Nephron progenitor cell (in vitro differentiated cells): Measurements from ENCODE around the gene SIPA1L3.
A peak's percentile ranks its signal among the peaks of the same experiment; 100 is the strongest.
"Not testable (repeated sequence)": the region's sequence is repeated elsewhere in the genome, so short reads cannot be mapped to it uniquely, and the experiment has no call there.

Experiments used
- DNase-seq: peaks from one replicate; pipeline ENCODE4 v3.0.0; 2021
- H3K27ac Mint-ChIP-seq: 2 replicates; pipeline ENCODE4 v1.8.0; 2021; ENCODE audit warnings: mild to moderate bottlenecking, moderate library complexity, mixed read lengths
- H3K27me3 Mint-ChIP-seq: 2 replicates; pipeline ENCODE4 v1.8.0; 2021; ENCODE audit warnings: mild to moderate bottlenecking, low read depth, mixed read lengths; ENCODE audit not compliant: poor library complexity
- H3K36me3 Mint-ChIP-seq: 2 replicates; pipeline ENCODE4 v1.8.0; 2021; ENCODE audit warnings: low read depth, mixed read lengths
- H3K4me1 Mint-ChIP-seq: 2 replicates; pipeline ENCODE4 v1.8.0; 2021; ENCODE audit warnings: mixed read lengths
- H3K4me3 Mint-ChIP-seq: 2 replicates; pipeline ENCODE4 v1.8.0; 2021; ENCODE audit warnings: mild to moderate bottlenecking, moderate library complexity, mixed read lengths
- H3K9me3 Mint-ChIP-seq: 2 replicates; pipeline ENCODE4 v1.8.0; 2021; ENCODE audit warnings: mild to moderate bottlenecking, moderate library complexity, mixed read lengths
- TF ChIP-seq, protein P1 (sequence below): fragments of 200-600 bp; sonication (generic); IDR thresholded peaks from 2 replicates; pipeline ENCODE4 v1.5.0; 2021; ENCODE audit warnings: antibody characterized with exemption

The SIPA1L3 gene

DNA sequence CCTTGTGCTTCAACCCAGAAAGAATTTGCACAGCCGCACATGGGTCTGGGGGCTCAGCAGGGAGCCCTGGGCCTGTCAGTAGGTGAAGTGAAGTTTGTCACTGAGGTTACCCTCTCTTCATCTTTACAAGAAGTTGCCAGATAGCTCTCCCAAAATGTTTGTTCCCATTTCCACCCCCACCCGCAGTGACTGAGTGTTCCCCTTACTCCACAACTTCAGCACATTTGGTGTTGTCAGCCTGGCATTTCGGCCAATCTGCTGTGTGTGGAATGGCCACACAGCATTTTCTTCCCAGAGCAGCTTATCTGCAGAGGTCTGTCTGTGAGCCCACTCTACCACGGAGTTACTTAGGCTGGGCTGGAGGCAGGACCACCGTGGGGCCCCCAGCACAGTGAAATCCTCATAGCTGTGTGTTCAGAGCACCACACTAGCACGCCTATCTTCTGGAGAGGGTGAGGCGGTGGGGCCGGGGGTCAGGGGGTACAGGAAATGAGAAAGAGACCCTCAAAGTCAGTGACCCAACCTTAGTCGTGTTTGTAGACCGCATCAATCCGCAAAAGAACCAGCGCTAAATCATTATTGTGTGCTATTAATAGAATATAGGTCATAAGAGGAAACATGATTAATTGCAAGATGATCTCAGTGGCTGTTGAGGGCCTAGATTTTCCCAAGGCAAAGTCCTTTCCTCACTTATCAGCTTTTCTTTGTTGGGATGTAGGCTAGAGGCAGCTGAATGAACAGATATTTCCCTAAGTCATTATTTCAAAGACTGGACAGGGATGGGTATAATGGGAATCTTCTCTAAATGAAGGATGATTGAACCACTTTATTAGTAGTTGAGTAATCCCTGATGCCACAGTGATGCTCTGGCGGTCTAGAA lies 116.0 kb downstream of the SIPA1L3 start:
- Mint-ChIP-seq H3K27me3 (peaks cover 2% of the 10 kb centered on the region), H3K4me1 (peaks cover 50% of the 10 kb centered on the region), H3K27ac (peak overlapping the region; percentile 74), H3K36me3 (no peaks in the 10 kb centered on the region), H3K4me3 (no peak overlapping the region), H3K9me3 (no peaks in the 10 kb centered on the region)
- no peak for DNase-seq
- TF ChIP-seq, protein P1, sequence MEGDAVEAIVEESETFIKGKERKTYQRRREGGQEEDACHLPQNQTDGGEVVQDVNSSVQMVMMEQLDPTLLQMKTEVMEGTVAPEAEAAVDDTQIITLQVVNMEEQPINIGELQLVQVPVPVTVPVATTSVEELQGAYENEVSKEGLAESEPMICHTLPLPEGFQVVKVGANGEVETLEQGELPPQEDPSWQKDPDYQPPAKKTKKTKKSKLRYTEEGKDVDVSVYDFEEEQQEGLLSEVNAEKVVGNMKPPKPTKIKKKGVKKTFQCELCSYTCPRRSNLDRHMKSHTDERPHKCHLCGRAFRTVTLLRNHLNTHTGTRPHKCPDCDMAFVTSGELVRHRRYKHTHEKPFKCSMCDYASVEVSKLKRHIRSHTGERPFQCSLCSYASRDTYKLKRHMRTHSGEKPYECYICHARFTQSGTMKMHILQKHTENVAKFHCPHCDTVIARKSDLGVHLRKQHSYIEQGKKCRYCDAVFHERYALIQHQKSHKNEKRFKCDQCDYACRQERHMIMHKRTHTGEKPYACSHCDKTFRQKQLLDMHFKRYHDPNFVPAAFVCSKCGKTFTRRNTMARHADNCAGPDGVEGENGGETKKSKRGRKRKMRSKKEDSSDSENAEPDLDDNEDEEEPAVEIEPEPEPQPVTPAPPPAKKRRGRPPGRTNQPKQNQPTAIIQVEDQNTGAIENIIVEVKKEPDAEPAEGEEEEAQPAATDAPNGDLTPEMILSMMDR: no peak

DNA sequence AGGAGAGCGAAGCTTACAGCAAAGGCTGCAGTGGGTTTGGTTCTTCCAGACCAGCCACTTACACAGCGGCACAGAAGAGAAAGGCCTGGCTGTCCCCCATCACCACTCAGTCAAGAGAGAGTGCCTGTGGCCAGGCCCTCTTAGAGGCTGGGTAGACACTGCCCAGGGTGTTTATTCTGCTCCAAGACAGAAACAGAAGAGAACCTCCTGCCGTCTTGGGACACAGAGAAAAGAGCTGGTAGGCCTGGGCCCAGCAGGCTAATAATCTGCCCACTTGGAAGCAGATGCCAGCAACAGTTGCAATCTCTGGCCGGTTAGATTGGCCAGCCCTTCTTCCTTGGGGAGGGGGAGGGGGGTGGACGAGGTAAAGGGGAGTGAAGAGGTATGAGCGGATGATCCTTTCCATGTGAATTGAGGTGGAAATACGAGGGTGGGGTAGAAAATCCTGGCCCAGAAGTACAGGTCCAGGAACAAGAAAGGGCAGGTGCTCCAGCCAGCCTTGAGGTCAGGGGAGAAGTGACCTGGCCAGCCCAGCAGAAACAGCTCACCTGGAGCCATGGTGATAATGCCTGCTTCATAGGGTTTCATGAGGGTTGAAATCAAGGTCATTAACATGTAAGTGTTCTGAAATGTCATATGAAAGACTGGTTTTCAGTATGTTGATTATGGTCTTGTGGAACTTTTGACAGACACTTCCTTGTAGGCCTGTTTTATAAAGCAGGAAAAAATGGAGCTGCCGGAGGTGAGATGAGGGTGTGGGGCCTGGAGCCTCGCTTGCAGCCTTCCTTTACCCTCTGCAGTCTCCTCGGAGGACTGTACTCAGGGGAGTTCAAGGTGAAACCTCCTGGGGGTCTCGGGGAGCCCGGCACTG lies 116.9 kb downstream of the SIPA1L3 start:
- no peak overlapping the region for H3K4me3 Mint-ChIP-seq
- TF ChIP-seq, protein P1: no peak
- H3K27me3 Mint-ChIP-seq: peaks cover 2% of the 10 kb centered on the region
- H3K9me3 Mint-ChIP-seq: no peaks in the 10 kb centered on the region
- H3K4me1 Mint-ChIP-seq: peaks cover 45% of the 10 kb centered on the region
- no peaks in the 10 kb centered on the region for H3K36me3 Mint-ChIP-seq
- peak overlapping the region; percentile 74 for H3K27ac Mint-ChIP-seq
- no peak for DNase-seq

DNA sequence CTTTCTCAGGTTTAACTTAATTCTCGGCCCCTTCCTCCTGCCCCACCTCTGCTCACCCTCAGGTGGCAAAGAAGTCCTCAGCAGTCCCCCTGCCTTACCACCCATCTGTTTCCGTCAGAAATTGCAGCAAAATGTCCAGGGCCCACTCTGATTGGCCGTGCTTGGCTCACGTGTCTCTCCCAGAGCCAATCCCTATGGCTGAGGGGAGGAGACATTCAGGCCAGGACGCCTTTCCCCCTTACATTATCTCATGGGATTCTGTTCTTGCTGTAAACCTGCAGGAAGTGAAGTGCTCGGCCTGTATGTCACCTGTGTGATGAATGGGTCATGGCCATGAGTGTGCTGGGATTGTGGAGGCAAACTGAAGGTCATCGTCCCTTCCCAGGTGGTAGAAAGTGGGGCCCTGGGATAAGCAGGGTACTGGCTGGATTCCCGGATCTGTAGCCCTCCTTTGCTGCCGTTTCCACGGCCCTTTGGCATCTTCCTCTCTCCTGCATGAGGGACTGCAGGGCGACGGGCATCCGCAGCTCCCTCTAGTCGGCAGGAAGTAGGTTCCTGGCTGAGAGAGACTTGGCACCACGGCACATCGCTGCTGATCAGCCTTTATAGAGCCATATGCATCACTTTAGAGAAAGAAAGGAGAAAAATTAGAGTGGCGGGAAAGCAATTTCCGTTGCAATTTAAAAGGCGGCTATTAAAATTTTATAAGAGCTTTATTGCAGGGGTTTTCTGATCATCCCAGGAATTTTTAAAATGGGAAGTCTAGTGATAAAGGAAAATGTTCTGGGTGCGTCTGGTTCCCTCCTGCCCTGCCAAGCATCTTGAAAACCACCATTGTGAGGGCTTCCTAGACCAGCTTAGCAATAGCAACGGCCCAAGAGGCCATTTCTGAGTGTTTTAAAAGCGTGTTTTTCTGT lies 118.2 kb downstream of the SIPA1L3 start:
- Mint-ChIP-seq H3K4me3 (peak overlapping the region; percentile 10), H3K4me1 (peaks cover 37% of the 10 kb centered on the region), H3K27me3 (peaks cover 2% of the 10 kb centered on the region), H3K36me3 (peaks cover 5% of the 10 kb centered on the region), H3K27ac (peak overlapping the region; percentile 66), H3K9me3 (no peaks in the 10 kb centered on the region)
- TF ChIP-seq, protein P1: no peak
- DNase-seq: no peak

DNA sequence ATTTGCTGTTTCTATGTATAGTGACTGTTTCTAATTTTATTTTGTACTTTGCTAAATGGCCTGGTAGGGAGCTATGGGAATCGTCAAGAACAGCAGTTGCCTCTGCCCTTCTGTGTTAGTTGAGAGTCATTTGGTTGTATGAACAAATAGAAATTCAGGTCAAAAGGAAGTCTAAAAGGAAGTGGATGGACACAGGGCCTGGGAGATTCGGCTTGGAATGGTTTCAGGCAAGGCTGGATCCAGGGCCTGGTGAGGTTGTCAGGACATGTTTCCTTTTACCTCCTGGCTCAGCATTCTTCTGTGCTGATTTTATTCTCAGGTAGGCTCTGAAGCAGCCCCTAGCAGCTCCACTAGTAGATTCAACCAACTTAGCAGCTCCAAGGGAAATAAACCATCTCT lies 118.9 kb downstream of the SIPA1L3 start:
- no peak overlapping the region for H3K4me3 Mint-ChIP-seq
- peaks cover 11% of the 10 kb centered on the region for H3K36me3 Mint-ChIP-seq
- DNase-seq: no peak
- no peak overlapping the region for H3K27ac Mint-ChIP-seq
- H3K27me3 Mint-ChIP-seq: peaks cover 2% of the 10 kb centered on the region
- H3K9me3 Mint-ChIP-seq: peaks cover 3% of the 10 kb centered on the region
- H3K4me1 Mint-ChIP-seq: peaks cover 39% of the 10 kb centered on the region
- TF ChIP-seq, protein P1: no peak

DNA sequence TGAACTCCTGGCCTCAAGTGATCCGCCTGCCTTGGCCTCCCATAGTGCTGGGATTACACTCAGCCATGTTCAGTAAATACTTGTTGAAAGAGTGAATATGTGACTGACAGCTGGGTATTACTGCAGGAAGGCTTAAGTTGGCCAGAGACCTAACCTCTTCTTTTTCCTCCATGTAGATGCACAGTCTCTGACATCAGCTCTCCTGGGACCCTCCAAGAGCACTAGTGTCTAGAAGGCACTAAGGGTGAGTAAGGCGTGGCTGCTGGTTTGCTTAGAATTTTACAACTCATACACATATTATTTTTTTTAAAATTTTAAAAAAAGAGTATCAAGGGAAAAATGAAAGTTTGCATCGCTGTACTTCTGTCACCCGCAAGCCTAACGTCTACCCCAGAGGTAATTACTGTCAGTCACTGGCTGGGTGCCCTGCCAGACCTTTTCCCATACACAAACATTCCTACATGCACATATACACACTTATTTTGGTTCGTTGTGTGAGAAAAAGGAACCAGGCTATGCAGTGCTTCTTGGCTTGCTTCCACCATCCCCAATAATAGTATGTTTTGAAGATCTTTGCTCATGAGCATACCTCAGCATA lies 122.0 kb downstream of the SIPA1L3 start:
- DNase-seq: no peak
- H3K27ac Mint-ChIP-seq: no peak overlapping the region
- peaks cover 24% of the 10 kb centered on the region for H3K36me3 Mint-ChIP-seq
- TF ChIP-seq, protein P1: no peak
- peaks cover 33% of the 10 kb centered on the region for H3K4me1 Mint-ChIP-seq
- peaks cover 2% of the 10 kb centered on the region for H3K27me3 Mint-ChIP-seq
- no peak overlapping the region for H3K4me3 Mint-ChIP-seq
- peaks cover 9% of the 10 kb centered on the region for H3K9me3 Mint-ChIP-seq

DNA sequence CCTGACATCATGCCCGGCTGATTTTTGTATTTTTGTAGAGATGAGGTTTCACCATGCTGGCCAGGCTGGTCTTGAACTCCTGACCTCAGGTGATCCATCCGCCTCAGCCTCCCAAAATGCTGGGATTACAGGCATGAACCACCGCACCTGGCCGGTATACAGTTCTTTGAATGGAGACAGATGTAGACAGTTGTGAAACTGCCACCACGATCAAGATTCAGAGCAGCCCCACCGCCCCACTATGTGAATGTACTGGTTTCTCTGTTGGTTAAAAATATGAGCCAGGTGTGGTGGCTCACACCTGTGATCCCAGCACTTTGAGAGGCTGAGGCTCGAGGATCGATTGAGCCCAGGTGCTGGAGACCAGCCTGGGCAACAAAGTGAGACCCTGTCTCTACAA lies 123.0 kb downstream of the SIPA1L3 start:
- H3K4me1 Mint-ChIP-seq: peaks cover 31% of the 10 kb centered on the region
- not testable (repeated sequence) for H3K4me3 Mint-ChIP-seq, H3K9me3 Mint-ChIP-seq, H3K27me3 Mint-ChIP-seq, H3K27ac Mint-ChIP-seq, DNase-seq
- peaks cover 24% of the 10 kb centered on the region for H3K36me3 Mint-ChIP-seq
